HEK293 (cell line): ENCODE data around the gene GPSM1.

Experiments used
- KLF16 ChIP-seq: fragments of 450-650 bp; formaldehyde crosslinking; IDR thresholded peaks from 2 replicates; pipeline ENCODE4 v1.5.1; 2017; ENCODE audit warnings: missing biosample characterization, missing genetic modification characterization
- ZBTB10 ChIP-seq: fragments of 450-650 bp; formaldehyde crosslinking; IDR thresholded peaks from 2 replicates; pipeline ENCODE4 v1.5.1; 2016; ENCODE audit warnings: missing biosample characterization, missing genetic modification characterization
- ZNF785 ChIP-seq: fragments of 450-650 bp; formaldehyde crosslinking; IDR thresholded peaks from 2 replicates; pipeline ENCODE4 v1.5.1; 2016; ENCODE audit warnings: missing biosample characterization, missing genetic modification characterization
- TF ChIP-seq, protein P1 (sequence below): fragments of 450-650 bp; formaldehyde crosslinking; IDR thresholded peaks from 2 replicates; pipeline ENCODE4 v1.5.1; 2016; ENCODE audit warnings: missing biosample characterization, missing genetic modification characterization
- TF ChIP-seq, protein P2 (sequence below): fragments of 450-650 bp; formaldehyde crosslinking; IDR thresholded peaks from 2 replicates; pipeline ENCODE4 v1.5.1; 2016; ENCODE audit warnings: missing biosample characterization, missing genetic modification characterization
- TF ChIP-seq, protein P3 (sequence below): sonication (generic); formaldehyde crosslinking; IDR thresholded peaks from 2 replicates; pipeline ENCODE4 v1.8.1; 2022; ENCODE audit warnings: mild to moderate bottlenecking, moderate library complexity, missing genetic modification reagents

DNA sequence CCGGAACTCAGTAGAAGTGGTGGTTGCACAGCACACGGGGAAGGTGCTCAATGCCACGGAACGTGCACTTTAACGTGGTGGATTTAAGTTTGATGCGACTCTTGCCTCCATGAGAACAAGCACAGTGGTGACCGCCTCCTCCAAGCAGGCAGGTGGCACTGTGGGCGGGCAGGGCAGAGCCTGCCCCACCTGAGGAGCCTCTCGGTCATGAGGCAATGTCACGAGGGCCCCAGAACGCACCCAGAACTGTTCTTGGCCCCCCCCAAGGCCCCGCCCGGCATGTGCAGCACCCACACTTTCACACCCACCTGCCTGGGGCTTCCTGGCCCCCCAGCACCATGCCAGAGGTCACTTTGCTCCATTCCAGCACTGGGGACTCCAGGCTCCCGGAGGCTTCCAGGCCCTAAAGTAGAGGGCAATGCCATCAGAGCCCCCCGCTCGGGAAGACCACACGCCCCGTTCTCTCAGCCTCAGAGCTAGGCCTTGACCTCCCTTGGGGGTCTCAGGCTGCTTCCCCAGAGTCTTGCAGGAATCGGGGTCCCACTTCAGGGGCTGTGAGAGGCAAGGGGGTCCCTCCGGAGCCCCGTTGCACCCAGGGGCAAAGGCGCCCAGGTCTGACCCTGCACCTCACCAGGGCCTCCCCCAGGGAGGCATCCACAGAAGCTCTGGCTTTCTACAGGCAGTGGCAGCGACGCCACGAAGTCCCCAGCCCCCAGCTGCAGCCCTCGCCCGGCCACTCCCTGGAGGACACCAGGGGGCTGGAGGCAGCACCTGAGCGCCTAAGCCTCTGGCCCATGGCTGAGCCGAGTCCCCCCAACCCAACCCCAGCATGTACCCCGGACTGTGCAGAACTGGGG is 37.5 kb upstream of the GPSM1 start:
- TF ChIP-seq, protein P1, sequence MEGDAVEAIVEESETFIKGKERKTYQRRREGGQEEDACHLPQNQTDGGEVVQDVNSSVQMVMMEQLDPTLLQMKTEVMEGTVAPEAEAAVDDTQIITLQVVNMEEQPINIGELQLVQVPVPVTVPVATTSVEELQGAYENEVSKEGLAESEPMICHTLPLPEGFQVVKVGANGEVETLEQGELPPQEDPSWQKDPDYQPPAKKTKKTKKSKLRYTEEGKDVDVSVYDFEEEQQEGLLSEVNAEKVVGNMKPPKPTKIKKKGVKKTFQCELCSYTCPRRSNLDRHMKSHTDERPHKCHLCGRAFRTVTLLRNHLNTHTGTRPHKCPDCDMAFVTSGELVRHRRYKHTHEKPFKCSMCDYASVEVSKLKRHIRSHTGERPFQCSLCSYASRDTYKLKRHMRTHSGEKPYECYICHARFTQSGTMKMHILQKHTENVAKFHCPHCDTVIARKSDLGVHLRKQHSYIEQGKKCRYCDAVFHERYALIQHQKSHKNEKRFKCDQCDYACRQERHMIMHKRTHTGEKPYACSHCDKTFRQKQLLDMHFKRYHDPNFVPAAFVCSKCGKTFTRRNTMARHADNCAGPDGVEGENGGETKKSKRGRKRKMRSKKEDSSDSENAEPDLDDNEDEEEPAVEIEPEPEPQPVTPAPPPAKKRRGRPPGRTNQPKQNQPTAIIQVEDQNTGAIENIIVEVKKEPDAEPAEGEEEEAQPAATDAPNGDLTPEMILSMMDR (tag by site-specific recombination) = 0 out of 2 replicates have a peak, but pooled peaks have one; percentile 23
- TF ChIP-seq ZNF785 (tag by site-specific recombination) = no peak
- TF ChIP-seq, protein P2, sequence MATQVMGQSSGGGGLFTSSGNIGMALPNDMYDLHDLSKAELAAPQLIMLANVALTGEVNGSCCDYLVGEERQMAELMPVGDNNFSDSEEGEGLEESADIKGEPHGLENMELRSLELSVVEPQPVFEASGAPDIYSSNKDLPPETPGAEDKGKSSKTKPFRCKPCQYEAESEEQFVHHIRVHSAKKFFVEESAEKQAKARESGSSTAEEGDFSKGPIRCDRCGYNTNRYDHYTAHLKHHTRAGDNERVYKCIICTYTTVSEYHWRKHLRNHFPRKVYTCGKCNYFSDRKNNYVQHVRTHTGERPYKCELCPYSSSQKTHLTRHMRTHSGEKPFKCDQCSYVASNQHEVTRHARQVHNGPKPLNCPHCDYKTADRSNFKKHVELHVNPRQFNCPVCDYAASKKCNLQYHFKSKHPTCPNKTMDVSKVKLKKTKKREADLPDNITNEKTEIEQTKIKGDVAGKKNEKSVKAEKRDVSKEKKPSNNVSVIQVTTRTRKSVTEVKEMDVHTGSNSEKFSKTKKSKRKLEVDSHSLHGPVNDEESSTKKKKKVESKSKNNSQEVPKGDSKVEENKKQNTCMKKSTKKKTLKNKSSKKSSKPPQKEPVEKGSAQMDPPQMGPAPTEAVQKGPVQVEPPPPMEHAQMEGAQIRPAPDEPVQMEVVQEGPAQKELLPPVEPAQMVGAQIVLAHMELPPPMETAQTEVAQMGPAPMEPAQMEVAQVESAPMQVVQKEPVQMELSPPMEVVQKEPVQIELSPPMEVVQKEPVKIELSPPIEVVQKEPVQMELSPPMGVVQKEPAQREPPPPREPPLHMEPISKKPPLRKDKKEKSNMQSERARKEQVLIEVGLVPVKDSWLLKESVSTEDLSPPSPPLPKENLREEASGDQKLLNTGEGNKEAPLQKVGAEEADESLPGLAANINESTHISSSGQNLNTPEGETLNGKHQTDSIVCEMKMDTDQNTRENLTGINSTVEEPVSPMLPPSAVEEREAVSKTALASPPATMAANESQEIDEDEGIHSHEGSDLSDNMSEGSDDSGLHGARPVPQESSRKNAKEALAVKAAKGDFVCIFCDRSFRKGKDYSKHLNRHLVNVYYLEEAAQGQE = no peak
- TF ChIP-seq ZBTB10 (tag by site-specific recombination) = no peak
- TF ChIP-seq, protein P3, sequence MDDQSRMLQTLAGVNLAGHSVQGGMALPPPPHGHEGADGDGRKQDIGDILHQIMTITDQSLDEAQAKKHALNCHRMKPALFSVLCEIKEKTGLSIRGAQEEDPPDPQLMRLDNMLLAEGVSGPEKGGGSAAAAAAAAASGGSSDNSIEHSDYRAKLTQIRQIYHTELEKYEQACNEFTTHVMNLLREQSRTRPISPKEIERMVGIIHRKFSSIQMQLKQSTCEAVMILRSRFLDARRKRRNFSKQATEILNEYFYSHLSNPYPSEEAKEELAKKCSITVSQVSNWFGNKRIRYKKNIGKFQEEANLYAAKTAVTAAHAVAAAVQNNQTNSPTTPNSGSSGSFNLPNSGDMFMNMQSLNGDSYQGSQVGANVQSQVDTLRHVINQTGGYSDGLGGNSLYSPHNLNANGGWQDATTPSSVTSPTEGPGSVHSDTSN = no peak
- no peak for TF ChIP-seq KLF16 (tag by site-specific recombination)
